H1 (cell line): Measurements from ENCODE around the gene NXPH1.

Experiments used
- NRF1 ChIP-seq: IDR thresholded peaks from 2 replicates; pipeline ENCODE4 v1.6.1; 2011; ENCODE audit warnings: mild to moderate bottlenecking, low read depth, low read length, improper control_type of control experiment
- POLR2A ChIP-seq, 2 experiments: IDR thresholded peaks; 1 replicate in 1 of 2; 2 replicates in 1 of 2; pipeline ENCODE4 v1.6.1; 2011; ENCODE audit warnings: low read depth in 2 of 2, low read length in 2 of 2, mild to moderate bottlenecking in 2 of 2; ENCODE audit errors: control extremely low read depth in 1 of 2

DNA sequence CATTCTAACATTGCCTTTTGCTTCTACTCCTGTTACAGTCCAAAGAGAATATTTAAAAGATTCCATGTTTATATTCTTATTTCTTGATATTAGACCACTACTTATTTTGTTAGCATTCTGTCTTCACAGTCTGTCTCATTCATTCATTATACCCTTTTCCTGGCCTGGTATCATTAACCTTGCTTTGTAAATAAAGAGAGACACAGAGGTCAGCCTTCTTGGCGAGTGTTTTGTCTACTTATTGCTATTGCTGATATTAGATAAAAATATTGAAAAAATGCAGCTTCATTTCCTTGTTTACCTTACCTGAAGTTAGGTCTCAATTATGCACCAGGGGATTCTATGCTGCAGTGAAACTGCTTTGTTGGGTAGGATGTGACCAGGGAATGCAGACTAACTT is 179.2 kb downstream of the NXPH1 start:
- TF ChIP-seq NRF1 = no peak
- TF ChIP-seq POLR2A (IDR thresholded peaks at IDR 0.05; ENCODE audit: control extremely low read depth in 1 of 2, low read depth in 2 of 2, low read length in 2 of 2) = no peak
